Measurements from ENCODE around the gene RNF111.

Gene RNF111

DNA sequence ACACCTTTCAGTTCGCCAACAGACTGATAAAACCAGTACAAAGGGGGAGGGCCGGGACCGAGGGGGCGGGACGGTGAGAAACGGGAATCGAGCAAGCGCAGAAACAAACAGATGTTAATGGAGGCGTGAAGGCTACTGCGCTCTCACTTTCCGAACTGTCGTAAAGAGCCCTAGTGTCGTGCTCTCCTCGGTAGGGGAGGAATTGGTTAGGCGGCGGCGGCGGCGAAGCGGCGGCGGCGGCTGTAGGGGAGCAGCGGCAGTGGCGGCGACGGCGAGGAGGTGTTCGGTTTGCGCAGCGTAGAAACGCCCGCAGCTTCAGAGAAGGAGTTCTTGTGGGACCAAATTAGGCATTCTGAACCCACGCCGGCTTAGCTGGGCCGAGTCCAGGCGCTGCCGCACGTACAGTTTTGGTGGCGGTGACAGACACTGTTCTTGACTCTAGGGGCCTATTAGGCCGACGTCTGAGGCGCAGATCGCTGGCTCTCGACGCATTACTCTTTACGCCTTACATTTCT, at the start of gene RNF111:
RNF111 (plus strand) TSS at position 173 of the 515 bp plus-strand sequence. CDS start 43,160 bp downstream, outside the sequence.
- Histone ChIP-seq H3K36me3 (ENCODE audit: insufficient read depth, low read depth, low read length) (peaks cover 8% of the 10 kb centered on the region; the same call in 1 of the 2 replicates), H3K4me3 (ENCODE audit: low read length) (peak within 1 kb of the TSS; percentile 96), H3K9ac (ENCODE audit: low read depth, low read length) (peak within 1 kb of the TSS; percentile 87), H3K27ac (ENCODE audit: low read length) (peak within 1 kb of the TSS; percentile 79), H3K27me3 (ENCODE audit: insufficient read depth, low read length) (no peaks in the 10 kb centered on the region), H3K4me1 (ENCODE audit: insufficient read depth, low read length) (peaks cover 3% of the 10 kb centered on the region), H3K9me3 (ENCODE audit: insufficient read depth, low read depth, low read length) (no peaks in the 10 kb centered on the region)

DNA sequence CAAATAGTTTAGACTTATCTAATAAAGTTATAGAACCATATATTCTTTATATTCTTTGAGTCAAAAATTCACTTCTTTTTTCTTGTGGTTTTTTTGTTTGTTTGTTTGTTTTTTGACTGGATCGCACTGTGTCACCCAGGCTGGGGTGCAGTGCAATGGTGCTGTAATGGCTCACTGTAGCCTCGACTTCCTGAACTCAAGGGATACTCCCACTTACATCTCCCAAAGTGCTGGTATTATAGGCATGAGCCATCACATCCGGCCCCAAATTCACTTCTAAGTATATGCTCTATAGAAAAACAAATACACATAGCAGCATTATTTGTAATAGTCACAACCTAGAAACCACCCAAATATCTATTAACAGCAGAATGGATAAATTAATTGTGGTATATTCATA, 40.3 kb upstream of the RNF111 start:
- no peaks in the 10 kb centered on the region for H3K27me3 ChIP-seq (ENCODE audit: insufficient read depth, low read length)
- no peaks in the 10 kb centered on the region for H3K4me1 ChIP-seq (ENCODE audit: insufficient read depth, low read length)
- no peaks in the 10 kb centered on the region for H3K36me3 ChIP-seq (ENCODE audit: insufficient read depth, low read depth, low read length)
- no peak overlapping the region for H3K9ac ChIP-seq (ENCODE audit: low read depth, low read length)
- no peak overlapping the region for H3K27ac ChIP-seq (ENCODE audit: low read length)
- H3K9me3 ChIP-seq (ENCODE audit: insufficient read depth, low read depth, low read length) = no peaks in the 10 kb centered on the region
- H3K4me3 ChIP-seq (ENCODE audit: low read length) = no peak overlapping the region

DNA sequence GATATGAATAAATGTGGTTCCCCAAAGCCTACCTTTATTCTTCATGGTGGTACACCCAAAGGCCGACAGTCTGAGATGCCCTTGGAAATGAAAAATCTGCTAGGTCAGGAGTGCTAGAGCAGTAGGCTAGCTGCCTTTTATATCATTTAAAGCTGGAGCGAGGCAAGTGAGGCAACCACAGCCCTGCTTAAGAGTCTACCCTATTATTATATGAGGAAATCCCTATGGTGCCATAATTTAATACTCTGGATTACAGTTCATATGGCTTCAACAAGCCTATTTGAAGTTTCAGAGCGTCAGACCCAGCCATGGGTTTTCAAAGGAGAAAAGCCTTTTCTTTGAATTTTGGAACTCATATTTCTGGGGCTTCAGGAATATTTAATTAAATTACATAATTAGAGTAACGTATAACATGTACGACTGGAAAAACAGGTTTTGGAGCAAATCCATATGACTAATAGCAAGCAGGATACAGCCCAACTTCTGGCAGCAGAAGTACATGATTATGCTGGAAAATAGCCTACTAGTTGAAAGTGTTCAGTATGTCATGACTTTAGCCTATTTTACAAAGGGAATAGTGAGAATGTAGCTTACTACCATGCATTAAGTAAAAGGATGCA, 36.0 kb upstream of the RNF111 start:
- Histone ChIP-seq H3K9ac (ENCODE audit: low read depth, low read length) (no peak overlapping the region), H3K9me3 (ENCODE audit: insufficient read depth, low read depth, low read length) (no peaks in the 10 kb centered on the region), H3K27ac (ENCODE audit: low read length) (no peak overlapping the region), H3K36me3 (ENCODE audit: insufficient read depth, low read depth, low read length) (no peaks in the 10 kb centered on the region), H3K4me1 (ENCODE audit: insufficient read depth, low read length) (no peaks in the 10 kb centered on the region), H3K27me3 (ENCODE audit: insufficient read depth, low read length) (no peaks in the 10 kb centered on the region), H3K4me3 (ENCODE audit: low read length) (no peak overlapping the region)

DNA sequence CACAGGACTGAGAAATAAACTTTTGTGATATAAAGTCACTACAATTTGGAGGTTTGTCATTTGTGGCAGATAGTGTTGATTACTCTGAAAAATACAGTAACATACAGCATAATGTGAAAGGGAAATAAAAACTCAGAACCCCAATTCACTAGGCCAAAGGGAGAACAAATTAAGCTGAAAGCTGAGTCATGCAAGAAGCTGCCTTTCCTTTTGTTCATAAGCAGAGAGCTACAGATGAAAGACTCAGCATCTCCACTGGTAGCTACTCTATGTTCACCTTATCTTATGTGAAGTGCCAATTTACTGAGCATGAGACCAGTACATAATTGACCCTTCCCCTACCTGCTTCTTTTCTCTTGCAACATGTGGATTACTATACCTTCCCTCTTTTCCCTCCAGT, 34.7 kb upstream of the RNF111 start:
- no peaks in the 10 kb centered on the region for H3K4me1 ChIP-seq (ENCODE audit: insufficient read depth, low read length)
- H3K9ac ChIP-seq (ENCODE audit: low read depth, low read length) = no peak overlapping the region
- no peaks in the 10 kb centered on the region for H3K27me3 ChIP-seq (ENCODE audit: insufficient read depth, low read length)
- no peaks in the 10 kb centered on the region for H3K9me3 ChIP-seq (ENCODE audit: insufficient read depth, low read depth, low read length)
- no peak overlapping the region for H3K4me3 ChIP-seq (ENCODE audit: low read length)
- H3K36me3 ChIP-seq (ENCODE audit: insufficient read depth, low read depth, low read length) = no peaks in the 10 kb centered on the region
- no peak overlapping the region for H3K27ac ChIP-seq (ENCODE audit: low read length)

DNA sequence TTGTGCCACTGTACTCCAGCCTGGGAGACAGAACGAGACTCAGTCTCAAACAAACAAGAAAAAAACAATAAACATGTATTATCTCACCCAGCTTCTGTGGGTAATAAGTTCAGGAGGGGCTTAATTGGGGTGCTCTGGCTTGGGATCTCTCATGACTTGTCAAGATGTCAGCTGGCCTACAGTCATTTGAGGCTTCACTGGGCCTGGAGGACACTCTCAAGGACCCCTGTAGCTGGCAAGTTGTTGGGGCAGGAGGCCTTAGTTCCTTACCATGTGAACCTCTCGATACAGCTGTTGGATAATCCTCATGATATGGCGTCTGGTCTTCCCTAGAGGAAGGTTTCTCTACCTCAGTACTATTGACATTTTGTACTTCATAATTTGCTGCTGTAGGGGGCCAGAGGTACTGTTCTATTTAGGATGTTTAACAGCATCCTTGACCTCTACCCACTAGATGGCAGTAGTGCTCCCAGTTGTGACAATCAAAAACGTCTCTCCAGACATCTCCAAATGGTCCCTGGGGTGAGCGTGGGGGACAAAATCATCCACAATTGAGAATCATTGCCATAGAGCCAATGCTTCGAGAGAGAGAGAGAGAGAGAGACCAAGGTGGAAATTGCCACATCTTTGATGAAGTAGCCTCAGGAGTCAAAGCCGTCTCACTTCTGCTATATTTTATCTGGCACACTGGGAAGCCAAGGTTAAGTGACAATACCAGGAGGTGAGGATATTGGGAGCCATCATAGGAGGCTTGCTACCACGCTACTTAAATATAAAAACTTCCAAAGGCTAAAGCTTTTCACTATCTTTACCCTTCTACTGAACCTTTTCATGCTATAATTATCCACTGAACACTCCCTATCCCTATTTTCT, 30.1 kb upstream of the RNF111 start:
- H3K4me1 ChIP-seq (ENCODE audit: insufficient read depth, low read length) = no peaks in the 10 kb centered on the region
- H3K9ac ChIP-seq (ENCODE audit: low read depth, low read length) = no peak overlapping the region
- H3K36me3 ChIP-seq (ENCODE audit: insufficient read depth, low read depth, low read length) = no peaks in the 10 kb centered on the region
- no peak overlapping the region for H3K27ac ChIP-seq (ENCODE audit: low read length)
- no peaks in the 10 kb centered on the region for H3K27me3 ChIP-seq (ENCODE audit: insufficient read depth, low read length)
- no peaks in the 10 kb centered on the region for H3K9me3 ChIP-seq (ENCODE audit: insufficient read depth, low read depth, low read length)
- no peak overlapping the region for H3K4me3 ChIP-seq (ENCODE audit: low read length)

DNA sequence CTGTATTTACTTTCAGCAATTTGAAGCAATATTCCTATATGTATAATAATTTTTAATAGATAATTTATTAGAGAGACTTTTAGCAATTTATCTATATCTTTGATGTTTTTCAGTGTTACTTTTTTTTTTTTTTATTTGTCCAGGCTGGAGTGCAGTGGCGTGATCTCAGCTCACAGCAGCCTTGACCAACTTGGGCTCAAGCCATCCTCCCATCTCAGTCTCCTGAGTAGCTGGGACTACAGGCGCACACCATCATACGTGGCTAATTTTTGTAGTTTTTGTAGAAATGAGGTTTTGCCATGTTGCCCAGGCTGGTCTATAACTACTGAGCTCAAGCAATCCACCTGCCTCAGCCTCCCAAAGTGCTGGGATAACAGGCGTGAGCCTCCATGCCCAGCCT, 28.7 kb upstream of the RNF111 start:
- Histone ChIP-seq H3K4me3 (ENCODE audit: low read length) (no peak overlapping the region), H3K4me1 (ENCODE audit: insufficient read depth, low read length) (no peaks in the 10 kb centered on the region), H3K9ac (ENCODE audit: low read depth, low read length) (no peak overlapping the region), H3K27ac (ENCODE audit: low read length) (no peak overlapping the region), H3K9me3 (ENCODE audit: insufficient read depth, low read depth, low read length) (no peaks in the 10 kb centered on the region), H3K36me3 (ENCODE audit: insufficient read depth, low read depth, low read length) (no peaks in the 10 kb centered on the region), H3K27me3 (ENCODE audit: insufficient read depth, low read length) (no peaks in the 10 kb centered on the region)

DNA sequence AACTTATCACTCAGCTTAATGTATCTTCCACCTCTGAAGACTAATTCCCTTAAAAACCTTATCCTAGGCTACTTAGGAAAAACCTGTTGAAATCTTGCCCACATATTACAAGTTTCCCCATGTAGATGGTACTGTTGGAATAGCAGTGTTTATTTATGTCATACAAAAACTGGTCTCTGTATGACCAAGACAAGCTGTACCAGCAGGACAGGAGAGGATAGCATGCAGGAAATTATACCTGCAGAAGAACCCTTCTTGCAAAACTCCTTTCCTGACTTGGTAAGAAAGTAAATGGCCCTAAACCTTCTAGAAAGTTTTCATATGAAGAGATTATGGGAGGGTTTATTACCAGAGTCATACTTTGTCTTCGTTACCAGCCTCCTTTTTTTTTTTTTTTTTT, 25.3 kb upstream of the RNF111 start:
- Histone ChIP-seq H3K4me1 (ENCODE audit: insufficient read depth, low read length) (no peaks in the 10 kb centered on the region), H3K9ac (ENCODE audit: low read depth, low read length) (no peak overlapping the region), H3K36me3 (ENCODE audit: insufficient read depth, low read depth, low read length) (no peaks in the 10 kb centered on the region), H3K4me3 (ENCODE audit: low read length) (no peak overlapping the region), H3K27ac (ENCODE audit: low read length) (no peak overlapping the region), H3K9me3 (ENCODE audit: insufficient read depth, low read depth, low read length) (no peaks in the 10 kb centered on the region), H3K27me3 (ENCODE audit: insufficient read depth, low read length) (no peaks in the 10 kb centered on the region)

DNA sequence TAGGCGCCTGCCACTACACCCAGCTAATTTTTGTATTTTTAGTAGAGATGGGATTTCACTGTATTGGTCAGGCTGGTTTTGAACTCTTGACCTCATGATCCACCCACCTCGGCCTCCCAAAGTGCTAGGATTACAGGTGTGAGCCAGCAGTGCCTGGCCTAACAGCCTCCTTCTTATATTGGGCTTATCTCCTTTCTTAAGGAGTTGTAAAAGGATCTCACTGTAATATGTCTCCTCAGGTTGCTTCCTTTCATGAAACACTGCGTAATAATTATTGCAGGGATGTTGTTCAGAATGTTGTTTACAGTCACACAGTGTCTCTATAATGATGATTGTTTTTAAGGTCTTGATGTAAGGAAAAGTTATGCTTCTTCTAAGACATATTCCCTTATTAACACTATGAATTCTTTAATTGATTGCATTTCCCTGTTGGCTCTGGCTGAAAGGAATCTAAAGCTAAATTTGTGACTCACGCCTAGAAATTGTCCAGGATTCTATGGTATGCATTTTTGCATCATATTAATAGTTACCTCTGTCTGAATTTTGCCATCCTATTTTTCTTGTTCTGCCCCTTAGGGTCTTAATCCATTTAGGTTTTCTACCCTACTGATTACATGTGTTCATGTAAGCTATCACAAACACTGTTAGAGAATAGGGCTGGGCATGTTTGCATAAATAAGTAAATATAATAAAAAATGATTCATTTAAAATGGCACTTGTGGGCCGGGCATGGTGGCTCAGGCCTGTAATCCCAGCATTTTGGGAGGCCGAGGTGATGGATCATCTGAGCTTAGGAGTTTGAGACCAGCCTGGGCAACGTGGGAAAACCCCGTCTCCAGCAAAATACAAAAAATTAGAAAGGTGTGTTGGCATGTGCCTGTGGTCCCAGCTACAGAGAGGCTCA, 24.5 kb upstream of the RNF111 start:
- no peak overlapping the region for H3K27ac ChIP-seq (ENCODE audit: low read length)
- H3K27me3 ChIP-seq (ENCODE audit: insufficient read depth, low read length) = no peaks in the 10 kb centered on the region
- no peaks in the 10 kb centered on the region for H3K9me3 ChIP-seq (ENCODE audit: insufficient read depth, low read depth, low read length)
- no peaks in the 10 kb centered on the region for H3K36me3 ChIP-seq (ENCODE audit: insufficient read depth, low read depth, low read length)
- no peak overlapping the region for H3K9ac ChIP-seq (ENCODE audit: low read depth, low read length)
- H3K4me3 ChIP-seq (ENCODE audit: low read length) = no peak overlapping the region
- no peaks in the 10 kb centered on the region for H3K4me1 ChIP-seq (ENCODE audit: insufficient read depth, low read length)

DNA sequence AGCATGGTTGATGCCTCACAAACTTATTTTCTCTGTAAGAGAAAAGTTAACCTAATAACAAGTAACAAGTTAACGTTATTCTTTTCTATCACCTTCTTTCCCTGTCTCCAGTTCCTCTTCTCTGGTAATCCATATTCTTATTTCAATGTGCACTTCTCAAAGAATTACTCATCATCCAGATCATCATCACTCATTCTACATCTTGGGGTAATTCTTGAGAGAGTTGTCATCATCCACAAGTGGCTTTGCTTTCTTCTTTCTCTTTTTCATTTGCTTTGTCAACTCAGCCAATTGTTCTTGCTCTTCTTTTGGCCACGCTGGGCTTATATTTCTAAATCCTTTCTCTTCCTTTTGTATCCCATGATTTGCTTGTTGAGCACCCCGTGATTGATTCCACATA, 20.8 kb upstream of the RNF111 start:
- Histone ChIP-seq H3K9ac (ENCODE audit: low read depth, low read length) (no peak overlapping the region), H3K27ac (ENCODE audit: low read length) (no peak overlapping the region), H3K4me3 (ENCODE audit: low read length) (no peak overlapping the region), H3K27me3 (ENCODE audit: insufficient read depth, low read length) (no peaks in the 10 kb centered on the region), H3K36me3 (ENCODE audit: insufficient read depth, low read depth, low read length) (no peaks in the 10 kb centered on the region), H3K9me3 (ENCODE audit: insufficient read depth, low read depth, low read length) (no peaks in the 10 kb centered on the region), H3K4me1 (ENCODE audit: insufficient read depth, low read length) (no peaks in the 10 kb centered on the region)

DNA sequence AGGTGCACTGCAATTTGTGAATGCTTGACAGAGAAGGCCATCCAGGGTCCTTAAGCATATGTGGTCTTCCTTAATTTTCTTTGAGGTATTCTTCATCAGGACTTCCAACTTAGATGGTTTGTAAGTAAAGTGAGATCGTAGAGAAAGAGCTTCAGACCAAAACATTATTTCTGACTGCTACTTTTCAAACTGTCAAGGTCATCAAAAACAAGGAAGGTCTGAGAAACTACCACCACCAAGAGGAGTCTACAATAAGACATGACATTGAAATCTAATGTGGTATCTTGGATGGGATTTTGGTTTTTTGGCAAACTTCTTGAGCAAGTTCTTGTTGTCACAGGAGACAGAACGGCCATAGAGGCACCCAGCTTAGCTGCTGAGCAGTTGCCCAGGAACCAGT, 20.0 kb upstream of the RNF111 start:
- Histone ChIP-seq H3K36me3 (ENCODE audit: insufficient read depth, low read depth, low read length) (no peaks in the 10 kb centered on the region), H3K27me3 (ENCODE audit: insufficient read depth, low read length) (no peaks in the 10 kb centered on the region), H3K9ac (ENCODE audit: low read depth, low read length) (no peak overlapping the region)

DNA sequence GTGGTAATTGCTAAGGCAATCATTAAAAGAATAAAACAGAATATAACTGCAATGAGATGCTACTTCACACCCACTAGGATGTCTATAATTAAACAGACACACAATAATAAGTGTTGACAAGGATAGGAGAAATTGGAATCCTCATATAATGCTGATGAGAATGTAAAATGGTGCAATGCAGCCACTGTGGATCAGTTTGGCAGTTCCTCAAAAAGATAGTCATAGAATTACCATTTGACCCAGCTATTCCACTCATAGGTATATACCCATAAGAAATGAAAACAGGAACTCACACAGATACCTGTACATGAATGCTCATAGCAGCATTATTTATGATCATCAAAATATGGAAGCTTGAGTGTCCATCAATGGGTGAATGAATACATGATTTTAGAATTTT, 9.6 kb upstream of the RNF111 start:
- Histone ChIP-seq H3K27me3 (ENCODE audit: insufficient read depth, low read length) (no peaks in the 10 kb centered on the region), H3K9me3 (ENCODE audit: insufficient read depth, low read depth, low read length) (no peaks in the 10 kb centered on the region), H3K4me1 (ENCODE audit: insufficient read depth, low read length) (no peaks in the 10 kb centered on the region), H3K36me3 (ENCODE audit: insufficient read depth, low read depth, low read length) (no peaks in the 10 kb centered on the region), H3K4me3 (ENCODE audit: low read length) (no peak overlapping the region), H3K27ac (ENCODE audit: low read length) (no peak overlapping the region), H3K9ac (ENCODE audit: low read depth, low read length) (no peak overlapping the region)

More for the DNA sequence above, 20.0 kb upstream of the RNF111 start:
- Histone ChIP-seq H3K9me3 (ENCODE audit: insufficient read depth, low read depth, low read length) (no peaks in the 10 kb centered on the region), H3K27ac (ENCODE audit: low read length) (no peak overlapping the region), H3K4me3 (ENCODE audit: low read length) (no peak overlapping the region), H3K4me1 (ENCODE audit: insufficient read depth, low read length) (no peaks in the 10 kb centered on the region)
